ENCODE results near the gene SLC19A1. TPM values are rescaled to one million over a fixed set of nuclear protein-coding genes. Genes with fewer than 3 reads are reported as not detected.

Gene SLC19A1
- total RNA-seq, 1 experiment from 2014 or later: 21.2 TPM

GRCh38 chr21:45479691-45480675 is 62.3 kb downstream of the SLC19A1 start:
- DNase-seq (ENCODE audit: low spot score): no peak

- DNase-seq (ENCODE audit: low spot score): no peak
Observed at GRCh38 chr21:45478816-45479669, 63.2 kb downstream of the SLC19A1 start.

- peak; percentile 35 for DNase-seq (ENCODE audit: low spot score)
Observed at GRCh38 chr21:45478115-45478801, 64.0 kb downstream of the SLC19A1 start.

- DNase-seq (ENCODE audit: low spot score): no peak
Observed at GRCh38 chr21:45477176-45478114, 64.8 kb downstream of the SLC19A1 start.

- DNase-seq (ENCODE audit: low spot score): no peak
Observed at GRCh38 chr21:45476582-45476981, 65.7 kb downstream of the SLC19A1 start.

- no peak for DNase-seq (ENCODE audit: low spot score)
Observed at GRCh38 chr21:45475797-45476570, 66.3 kb downstream of the SLC19A1 start.

GRCh38 chr21:45475004-45475685 is 67.1 kb downstream of the SLC19A1 start:
- no peak for DNase-seq (ENCODE audit: low spot score)

- DNase-seq (ENCODE audit: low spot score): no peak
Observed at GRCh38 chr21:45474323-45474950, 67.8 kb downstream of the SLC19A1 start.

- no peak for DNase-seq (ENCODE audit: low spot score)
Observed at GRCh38 chr21:45473496-45474322, 68.5 kb downstream of the SLC19A1 start.

- no peak for DNase-seq (ENCODE audit: low spot score)
Observed at GRCh38 chr21:45472445-45473365, 69.5 kb downstream of the SLC19A1 start.

- DNase-seq (ENCODE audit: low spot score): no peak
Observed at GRCh38 chr21:45471525-45472221, 70.6 kb downstream of the SLC19A1 start.

GRCh38 chr21:45470773-45471524 is 71.3 kb downstream of the SLC19A1 start:
- DNase-seq (ENCODE audit: low spot score): peak; percentile 88

GRCh38 chr21:45470087-45470515 is 72.1 kb downstream of the SLC19A1 start:
- peak; percentile 76 for DNase-seq (ENCODE audit: low spot score)

GRCh38 chr21:45469273-45470086 is 72.8 kb downstream of the SLC19A1 start:
- DNase-seq (ENCODE audit: low spot score): peak; percentile 28

- no peak for DNase-seq (ENCODE audit: low spot score)
Observed at GRCh38 chr21:45468971-45469272, 73.3 kb downstream of the SLC19A1 start.

Data from A172 (cell line).